Transverse colon (tissue), 4 donors: Measurements from ENCODE around the gene ZNF207. TPM values are rescaled to one million over a fixed set of nuclear protein-coding genes. Genes with fewer than 3 reads are reported as not detected.
"Not testable (repeated sequence)": the region's sequence is repeated elsewhere in the genome, so short reads cannot be mapped to it uniquely, and the experiment has no call there.

Experiments used
- DNase-seq: peaks from one replicate; pipeline ENCODE4 v3.0.0-alpha.2; 2019
- H3K27ac ChIP-seq, 4 donors: fragments of 200-600 bp; sonication (generic); 2 replicates each; pipeline ENCODE4 v1.5.1; 2016 to 2018; ENCODE audit warnings: inconsistent platforms in 4 of 4
- H3K27me3 ChIP-seq: fragments of 200-600 bp; sonication (generic); 2 replicates; pipeline ENCODE4 v1.5.1; 2017; ENCODE audit warnings: inconsistent platforms
- H3K36me3 ChIP-seq, 4 donors: fragments of 200-600 bp; sonication (generic); 2 replicates each; pipeline ENCODE4 v1.5.1; 2017 to 2019; ENCODE audit warnings: inconsistent platforms in 4 of 4
- H3K4me1 ChIP-seq, 4 donors: fragments of 200-600 bp; sonication (generic); 2 replicates each; pipeline ENCODE4 v1.5.1; 2017 to 2020; ENCODE audit warnings: inconsistent platforms in 4 of 4
- H3K4me3 ChIP-seq, 4 donors: fragments of 200-600 bp; sonication (generic); 1 replicate in 1 of 4; 2 replicates in 3 of 4; pipeline versions ENCODE4 v1.5.1 to v1.6.1; 2017 to 2019; ENCODE audit warnings: inconsistent platforms in 4 of 4
- H3K9me3 ChIP-seq, 2 donors: fragments of 200-600 bp; sonication (generic); 2 replicates each; pipeline ENCODE4 v1.5.1; 2017 to 2019; ENCODE audit warnings: inconsistent platforms in 2 of 2
- EP300 ChIP-seq: sonication (generic); formaldehyde crosslinking; IDR thresholded peaks from one replicate; pipeline ENCODE4 v1.6.1; 2017; ENCODE audit warnings: antibody characterized with exemption, low read depth
- POLR2A ChIP-seq: fragments of 450-650 bp; IDR thresholded peaks from one replicate; pipeline ENCODE4 v1.6.1; 2016; ENCODE audit warnings: antibody characterized with exemption, mild to moderate bottlenecking, moderate library complexity
- POLR2AphosphoS5 ChIP-seq, 3 donors: sonication (generic); formaldehyde crosslinking; IDR thresholded peaks; one replicate each; pipeline ENCODE4 v1.6.1; 2016; ENCODE audit warnings: antibody characterized with exemption in 3 of 3
- WGBS, 2 donors: methylation state at CpG; one replicate each; pipeline ENCODE4 v1.1.5; 2018; ENCODE audit warnings: low coverage in 1 of 2; 5-methylcytosine and 5-hydroxymethylcytosine counted together
- in situ Hi-C, 4 donors: fragments of 200-750 bp; cut with MboI; loops; one replicate each; pipeline versions ENCODE4 v1.15.0 to v1.15.1; 2017; ENCODE audit warnings: low sequenced_read_pairs in 3 of 4, low pct_ligation_motif_present in 1 of 4, low pct_unique_long_range_greater_than_20kb in 1 of 4
- intact Hi-C: fragments of 100-400 bp; cut with DNase I; formaldehyde crosslinking; loops from one replicate; pipeline ENCODE4 v1.15.1; 2023; ENCODE audit warnings: low total_unique reads
- total RNA-seq, 4 donors: library from RNA; depleted of rRNA; stranded (reverse); fragments of >200 nt; gene quantifications; one replicate each; pipeline ENCODE4 v1.1.0, GENCODE V29; 2016
- TF ChIP-seq, protein P1 (sequence below), 5 experiments: fragments of 200-600 bp in 3 of 5; fragments of 450-650 bp in 2 of 5; sonication (generic) in 3 of 5; IDR thresholded peaks; 1 replicate in 2 of 5; 2 replicates in 3 of 5; pipeline ENCODE4 v1.5.1; 2016 to 2017; ENCODE audit warnings: antibody characterized with exemption in 5 of 5, inconsistent platforms in 3 of 5, mild to moderate bottlenecking in 2 of 5, moderate library complexity in 1 of 5

The ZNF207 gene
- total RNA-seq, 4 donors from 2014 or later, result 78.9 to 203 (median 139) TPM

DNA sequence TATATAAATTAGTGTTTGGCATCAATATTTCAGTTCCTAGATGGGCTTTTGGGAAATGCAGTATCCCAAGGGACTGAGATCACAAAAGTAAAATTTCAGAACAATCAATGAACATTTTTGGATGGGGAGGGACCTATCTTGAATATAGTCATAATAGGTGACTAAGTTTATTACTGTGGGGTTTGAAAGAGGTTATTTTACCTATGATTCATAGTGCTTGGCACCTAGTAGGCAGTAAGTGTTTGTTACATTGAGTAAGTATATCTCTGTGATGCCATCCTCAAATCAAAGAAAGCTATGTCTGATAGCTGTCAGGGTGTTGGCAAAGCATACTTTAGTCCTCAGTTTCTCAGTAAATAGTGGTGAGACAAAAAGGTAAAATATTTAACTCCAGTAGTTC lies 36.9 kb downstream of the ZNF207 start:
- H3K27me3 ChIP-seq, result no peaks in the 10 kb centered on the region
- H3K9me3 ChIP-seq, result no peaks in the 10 kb centered on the region
- intact Hi-C loops (no loop called here), in situ Hi-C loops (no loop called here)
- DNase-seq, result no peak
- H3K4me1 ChIP-seq, result no peaks in the 10 kb centered on the region
- no peak overlapping the region for H3K27ac ChIP-seq
- TF ChIP-seq, protein P1, sequence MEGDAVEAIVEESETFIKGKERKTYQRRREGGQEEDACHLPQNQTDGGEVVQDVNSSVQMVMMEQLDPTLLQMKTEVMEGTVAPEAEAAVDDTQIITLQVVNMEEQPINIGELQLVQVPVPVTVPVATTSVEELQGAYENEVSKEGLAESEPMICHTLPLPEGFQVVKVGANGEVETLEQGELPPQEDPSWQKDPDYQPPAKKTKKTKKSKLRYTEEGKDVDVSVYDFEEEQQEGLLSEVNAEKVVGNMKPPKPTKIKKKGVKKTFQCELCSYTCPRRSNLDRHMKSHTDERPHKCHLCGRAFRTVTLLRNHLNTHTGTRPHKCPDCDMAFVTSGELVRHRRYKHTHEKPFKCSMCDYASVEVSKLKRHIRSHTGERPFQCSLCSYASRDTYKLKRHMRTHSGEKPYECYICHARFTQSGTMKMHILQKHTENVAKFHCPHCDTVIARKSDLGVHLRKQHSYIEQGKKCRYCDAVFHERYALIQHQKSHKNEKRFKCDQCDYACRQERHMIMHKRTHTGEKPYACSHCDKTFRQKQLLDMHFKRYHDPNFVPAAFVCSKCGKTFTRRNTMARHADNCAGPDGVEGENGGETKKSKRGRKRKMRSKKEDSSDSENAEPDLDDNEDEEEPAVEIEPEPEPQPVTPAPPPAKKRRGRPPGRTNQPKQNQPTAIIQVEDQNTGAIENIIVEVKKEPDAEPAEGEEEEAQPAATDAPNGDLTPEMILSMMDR (IDR thresholded peaks at IDR 0.05), result no peak
- TF ChIP-seq POLR2A (no peak), POLR2AphosphoS5 (IDR thresholded peaks at IDR 0.05) (no peak), EP300 (no peak)
- H3K4me3 ChIP-seq, result no peak overlapping the region
- H3K36me3 ChIP-seq, result no peaks in the 10 kb centered on the region

GRCh38 chr17:32388128-32388527 lies 38.2 kb downstream of the ZNF207 start:
- H3K36me3 ChIP-seq, intact Hi-C loops, H3K27me3 ChIP-seq, in situ Hi-C loops, H3K4me3 ChIP-seq, DNase-seq, H3K27ac ChIP-seq, H3K4me1 ChIP-seq, H3K9me3 ChIP-seq: not testable (repeated sequence)
- 88 to 96% methylated on average over 8 to 14 of the region's 14 CpGs for WGBS, 2 donors

- in situ Hi-C loops, result no loop called here
- Histone ChIP-seq H3K4me1 (no peaks in the 10 kb centered on the region), H3K27me3 (no peaks in the 10 kb centered on the region), H3K36me3 (no peaks in the 10 kb centered on the region), H3K4me3 (no peak overlapping the region), H3K9me3 (no peaks in the 10 kb centered on the region), H3K27ac (no peak overlapping the region)
- no peak for DNase-seq
- TF ChIP-seq EP300 (no peak), POLR2AphosphoS5 (IDR thresholded peaks at IDR 0.05) (no peak), POLR2A (no peak)
- TF ChIP-seq, protein P1 (IDR thresholded peaks at IDR 0.05), result no peak
- 96 to 97% methylated on average over 5 to 6 of the region's 6 CpGs for WGBS, 2 donors
- intact Hi-C loops, result no loop called here
Measured at GRCh38 chr17:32388613-32389459, 38.9 kb downstream of the ZNF207 start.

- DNase-seq, result no peak
- in situ Hi-C loops (no loop called here), intact Hi-C loops (no loop called here)
- no peaks in the 10 kb centered on the region for H3K9me3 ChIP-seq
- peak in 1 of 3 donors; percentile 23 for TF ChIP-seq POLR2AphosphoS5 (IDR thresholded peaks at IDR 0.05)
- TF ChIP-seq, protein P1 (IDR thresholded peaks at IDR 0.05), result no peak
- H3K36me3 ChIP-seq, result no peaks in the 10 kb centered on the region
- 90 to 93% methylated on average over 3 to 5 of the region's 5 CpGs for WGBS, 2 donors
- H3K27ac ChIP-seq, result no peak overlapping the region
- H3K4me3 ChIP-seq, result no peak overlapping the region
- no peaks in the 10 kb centered on the region for H3K27me3 ChIP-seq
- H3K4me1 ChIP-seq, result no peaks in the 10 kb centered on the region
Measured at GRCh38 chr17:32393904-32394303, 43.9 kb downstream of the ZNF207 start.

- DNase-seq, result peak; percentile 15
- Histone ChIP-seq H3K36me3 (no peaks in the 10 kb centered on the region), H3K27me3 (no peaks in the 10 kb centered on the region), H3K4me3 (no peak overlapping the region), H3K4me1 (no peaks in the 10 kb centered on the region), H3K27ac (no peak overlapping the region), H3K9me3 (no peaks in the 10 kb centered on the region)
- 62% methylated on average over 5 of the region's 5 CpGs; no CpG with 5 or more reads in 1 of the 2 donors for WGBS, 2 donors
- in situ Hi-C loops (no loop called here), intact Hi-C loops (no loop called here)
- TF ChIP-seq EP300 (no peak), POLR2AphosphoS5 (IDR thresholded peaks at IDR 0.05) (no peak), POLR2A (no peak)
- TF ChIP-seq, protein P1 (IDR thresholded peaks at IDR 0.05), result no peak
Measured at GRCh38 chr17:32396343-32396742, 46.4 kb downstream of the ZNF207 start.
